ENCODE measurements around the gene RHBDL1.
"Not testable (repeated sequence)": the region's sequence is repeated elsewhere in the genome, so short reads cannot be mapped to it uniquely, and the experiment has no call there.

RHBDL1 gene

GRCh38 chr16:708019-708418 is 32.5 kb downstream of the RHBDL1 start:
- FAIRE-seq = no peak

GRCh38 chr16:708959-709358 is 33.5 kb downstream of the RHBDL1 start:
- FAIRE-seq = no peak

GRCh38 chr16:709566-710499 is 34.4 kb downstream of the RHBDL1 start:
- FAIRE-seq = no peak

- no peak for FAIRE-seq
These were observed 35.1 kb downstream of the RHBDL1 start for GRCh38 chr16:710500-711075.

GRCh38 chr16:711084-711483 is 35.6 kb downstream of the RHBDL1 start:
- FAIRE-seq = no peak

- FAIRE-seq = no peak
These were observed 36.3 kb downstream of the RHBDL1 start for GRCh38 chr16:711548-712320.

- not testable (repeated sequence) for FAIRE-seq
These were observed 37.3 kb downstream of the RHBDL1 start for GRCh38 chr16:712740-713250.

- no peak for FAIRE-seq
These were observed 38.6 kb downstream of the RHBDL1 start for GRCh38 chr16:714079-714478.

- FAIRE-seq = no peak
These were observed 39.3 kb downstream of the RHBDL1 start, which contains the start of gene METRN for GRCh38 chr16:714558-715476. METRN (plus strand) TSS chr16:715118; CDS start chr16:715290, 172 bp downstream.

- no peak for FAIRE-seq
These were observed 40.2 kb downstream of the RHBDL1 start for GRCh38 chr16:715477-716199.

GRCh38 chr16:716200-716568 is 40.7 kb downstream of the RHBDL1 start:
- FAIRE-seq = no peak

GRCh38 chr16:716768-717325 is 41.4 kb downstream of the RHBDL1 start:
- FAIRE-seq = no peak

- FAIRE-seq = no peak
These were observed 42.2 kb downstream of the RHBDL1 start for GRCh38 chr16:717450-718245.

- FAIRE-seq = no peak
These were observed 42.9 kb downstream of the RHBDL1 start for GRCh38 chr16:718389-718788.

- no peak for FAIRE-seq
These were observed 43.5 kb downstream of the RHBDL1 start for GRCh38 chr16:718922-719321.

GRCh38 chr16:719815-720446 is 44.5 kb downstream of the RHBDL1 start:
- no peak for FAIRE-seq

GRCh38 chr16:720447-720989 is 45.0 kb downstream of the RHBDL1 start:
- FAIRE-seq = no peak

GRCh38 chr16:720990-721764 is 45.7 kb downstream of the RHBDL1 start, which contains the start of gene ANTKMT:
ANTKMT (plus strand) TSS chr16:721146; CDS start chr16:721275, 129 bp downstream.
- no peak for FAIRE-seq

All from TTC549 (cell line).